T-helper 22 cell (primary cell): Measurements from ENCODE around the gene BCAS3.

Experiments used
- DNase-seq: peaks from one replicate; pipeline ENCODE4 v3.0.0-alpha.2; 2020; ENCODE audit warnings: low read depth

The BCAS3 gene

DNA sequence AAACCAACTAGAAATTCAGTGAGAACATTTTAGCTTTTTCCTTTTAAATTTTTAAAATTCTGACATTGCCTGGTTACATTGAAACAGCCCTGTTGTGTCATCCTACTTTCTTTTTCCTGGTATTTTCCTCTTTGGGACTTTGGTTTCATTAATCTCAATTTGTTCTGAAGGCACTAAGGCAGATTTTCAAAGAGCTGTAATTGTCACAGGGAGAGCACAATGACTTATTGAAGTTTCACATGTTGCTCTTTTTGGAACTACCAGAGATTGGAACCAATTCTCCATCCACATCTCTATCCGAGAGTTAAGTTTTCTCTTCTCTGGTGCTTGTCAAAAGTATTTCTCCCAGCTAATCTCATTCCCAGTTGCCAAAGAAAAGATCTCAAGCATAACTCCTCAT, 577.3 kb downstream of the BCAS3 start:
- DNase-seq, result no peak

- DNase-seq, result no peak
These were observed 578.0 kb downstream of the BCAS3 start for GRCh38 chr17:61255647-61256046.

GRCh38 chr17:61259360-61259759, 581.7 kb downstream of the BCAS3 start:
- no peak for DNase-seq

DNA sequence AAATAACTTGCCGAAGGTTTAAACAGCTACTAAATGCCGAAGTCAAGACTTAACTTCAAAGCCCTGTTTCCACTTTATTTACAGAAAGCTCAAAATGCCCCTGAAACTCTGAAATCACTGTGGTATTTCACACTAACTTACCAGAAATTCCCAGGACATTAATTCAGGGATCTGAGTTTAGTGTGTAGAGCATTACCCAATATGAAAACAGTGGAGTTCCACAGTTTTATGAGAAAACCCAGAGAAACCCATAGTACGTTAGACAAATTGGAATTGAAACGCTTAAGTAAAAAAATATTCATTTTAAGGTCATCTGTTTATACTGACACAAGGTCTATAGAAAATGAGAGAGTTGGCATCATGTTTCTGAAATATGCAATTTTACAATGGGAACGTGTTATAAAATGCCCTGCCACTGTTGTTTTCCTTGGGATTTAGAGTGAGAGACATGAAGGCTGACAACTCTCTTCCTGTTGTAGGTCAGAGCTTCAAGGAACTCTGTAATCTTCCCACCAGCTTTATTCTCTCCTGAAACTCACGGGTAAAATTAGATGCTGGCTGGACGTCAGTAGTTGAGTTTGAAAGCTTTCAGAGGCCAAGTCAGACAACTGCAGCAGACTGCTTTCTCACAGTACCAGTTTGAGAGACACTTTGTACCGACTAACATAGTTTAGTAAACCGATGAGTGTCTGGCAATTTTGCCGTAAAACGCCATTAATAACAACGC, 582.6 kb downstream of the BCAS3 start:
- no peak for DNase-seq

DNA sequence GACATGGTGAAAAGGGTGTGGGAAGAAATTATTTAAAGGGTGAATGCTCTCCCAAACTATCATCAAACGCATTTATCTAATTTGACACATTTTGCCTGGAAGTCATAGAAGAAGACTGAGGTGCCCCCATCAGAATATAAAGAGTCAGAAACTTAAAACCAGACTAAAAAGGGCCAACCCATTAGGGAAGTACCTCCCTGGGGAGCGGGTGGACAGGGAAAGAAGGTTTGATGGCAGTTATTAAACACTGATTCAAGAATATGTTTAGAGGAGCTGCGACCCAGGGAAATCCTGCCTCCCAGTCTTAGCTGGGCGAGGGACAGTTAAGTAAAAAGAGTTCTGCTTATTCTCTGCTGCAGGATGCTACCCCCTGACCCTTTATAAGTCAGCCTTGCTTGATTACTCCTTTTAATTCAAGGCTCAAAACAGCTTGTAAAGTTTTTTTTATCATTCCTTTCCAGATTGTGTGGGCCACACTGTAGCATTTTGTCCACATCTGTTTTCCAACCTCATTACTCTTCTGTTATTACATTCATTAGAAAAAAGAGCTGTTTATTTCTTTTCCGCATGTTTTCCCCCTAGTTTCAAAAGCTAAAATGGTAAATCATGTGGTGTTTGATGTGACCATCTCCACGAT, 583.5 kb downstream of the BCAS3 start:
- no peak for DNase-seq

DNA sequence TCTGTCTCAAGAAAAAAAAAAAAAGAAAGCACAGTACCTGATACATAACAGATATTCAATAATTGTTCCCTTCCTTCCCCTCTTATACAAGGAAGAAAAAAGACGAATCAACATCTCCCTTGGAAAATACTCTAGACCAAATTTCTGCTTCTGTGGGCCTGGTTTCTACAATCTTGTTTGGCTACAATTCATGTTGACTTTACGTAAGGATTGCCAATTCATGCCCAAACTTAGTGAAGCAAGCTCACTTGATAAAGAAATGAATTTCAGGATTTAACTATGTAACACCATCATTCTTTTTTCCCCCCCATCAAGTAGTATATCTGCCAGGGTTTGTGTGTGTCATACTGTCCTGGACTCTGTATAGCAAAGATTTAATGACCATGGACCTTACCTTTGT, 587.7 kb downstream of the BCAS3 start:
- DNase-seq, result no peak

GRCh38 chr17:61267847-61268246, 590.2 kb downstream of the BCAS3 start:
- DNase-seq, result no peak

DNA sequence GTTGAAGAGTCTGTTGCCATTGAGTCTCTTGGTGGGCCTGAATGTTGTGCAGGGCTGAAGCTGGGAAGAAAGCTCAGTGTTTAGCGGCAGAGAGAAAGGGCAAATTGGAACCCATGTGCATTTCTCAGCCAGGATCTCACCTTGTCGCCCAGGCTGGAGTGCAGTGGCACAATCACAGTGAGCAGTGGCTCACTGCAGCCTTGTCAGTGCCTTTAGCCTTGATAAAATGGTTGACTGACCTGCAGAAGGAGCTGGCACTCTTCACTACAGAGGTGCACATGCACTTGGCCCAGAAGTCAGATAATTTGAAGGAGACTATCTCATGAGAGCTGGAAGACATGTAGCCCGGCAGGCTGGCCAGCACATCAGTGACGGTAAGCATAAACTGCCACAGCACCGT, 597.7 kb downstream of the BCAS3 start:
- DNase-seq, result no peak

DNA sequence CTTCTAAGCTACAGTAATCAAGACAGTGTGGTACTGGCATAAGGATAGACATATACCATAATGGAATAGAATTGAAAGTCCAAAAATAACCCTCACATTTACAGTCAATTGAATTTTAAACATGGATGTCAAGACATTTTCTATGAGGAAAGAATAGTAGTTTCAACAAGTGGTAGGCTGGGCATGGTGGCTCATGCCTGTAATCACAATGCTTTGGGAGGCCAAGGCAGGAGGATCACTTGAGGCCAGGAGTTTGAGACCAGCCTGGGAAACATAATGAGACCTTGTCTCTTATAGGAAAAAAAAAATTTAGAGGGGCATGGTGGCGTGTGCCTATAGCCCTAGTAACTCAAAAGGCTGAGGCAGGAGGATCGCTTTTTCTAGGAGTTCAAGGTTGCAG, 599.2 kb downstream of the BCAS3 start:
- no peak for DNase-seq

DNA sequence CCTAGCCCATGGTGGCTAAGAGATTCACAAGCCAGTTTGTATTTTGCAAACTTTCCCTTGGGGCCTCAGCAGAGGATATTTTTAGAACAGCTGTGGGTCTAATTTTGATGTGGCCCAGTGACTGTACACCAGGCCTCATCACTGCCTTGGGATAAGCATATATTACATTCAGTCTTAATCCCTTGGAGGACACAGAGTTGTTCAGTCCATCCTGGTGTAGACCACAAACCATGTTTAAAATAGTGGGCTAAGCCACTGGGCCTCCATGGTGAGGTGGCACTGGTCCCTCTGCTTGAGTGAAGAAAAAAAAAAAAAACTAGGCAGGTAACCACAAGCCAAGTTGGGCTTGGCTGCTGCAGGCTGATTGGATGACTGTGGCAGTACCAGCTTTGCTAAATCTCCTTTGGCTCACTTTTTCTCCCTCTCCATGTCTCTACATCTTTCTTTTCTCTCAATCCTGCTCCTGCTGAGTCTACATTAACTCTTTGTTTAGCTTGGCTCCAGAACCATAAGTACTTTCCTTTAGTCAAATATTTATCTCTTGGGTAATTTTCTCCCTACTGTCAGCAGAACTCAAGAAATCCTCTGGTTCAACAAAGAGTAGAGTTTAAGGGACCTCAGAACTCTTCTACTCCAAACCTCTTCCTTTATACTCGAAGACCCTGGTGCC, 602.0 kb downstream of the BCAS3 start:
- DNase-seq, result no peak

- DNase-seq, result no peak
These were observed 602.7 kb downstream of the BCAS3 start for GRCh38 chr17:61280338-61280737.

DNA sequence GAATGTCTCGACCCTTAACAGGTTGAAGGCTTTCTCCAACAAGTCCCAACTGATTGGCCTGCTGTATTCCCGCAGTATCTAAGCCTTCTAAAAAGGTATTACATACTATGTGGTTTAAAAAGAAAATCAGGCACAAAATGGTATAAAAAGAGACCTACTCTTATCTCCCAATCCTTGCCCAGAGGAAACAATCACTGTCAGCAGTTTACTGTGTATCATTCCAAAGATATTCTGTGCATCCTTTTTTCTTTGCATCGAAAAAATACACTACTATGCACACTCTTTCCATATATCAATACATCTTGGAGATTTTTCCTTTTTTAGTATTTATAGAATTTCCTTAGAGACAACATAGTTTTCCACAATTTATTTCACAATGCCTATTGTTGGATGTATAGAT, 603.2 kb downstream of the BCAS3 start:
- DNase-seq, result no peak

DNA sequence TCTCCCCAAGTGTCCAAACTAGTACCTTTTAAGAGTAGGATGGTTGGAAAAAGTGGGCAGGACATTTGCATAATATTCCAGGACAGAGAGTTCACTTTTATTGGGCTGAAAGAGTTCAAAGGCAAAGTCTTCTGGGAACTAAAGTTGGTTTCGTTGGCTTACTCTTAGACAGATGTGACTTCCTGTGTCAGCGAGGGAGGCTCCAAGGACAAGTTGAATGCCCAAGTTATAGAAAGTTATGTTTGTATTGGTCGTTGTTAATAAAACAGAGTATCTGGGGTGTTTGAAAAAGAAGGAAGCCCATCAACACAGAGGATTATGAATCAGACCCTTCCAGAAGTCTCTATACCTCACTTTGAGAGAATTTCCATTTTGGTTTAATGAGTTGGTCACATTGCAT, 604.7 kb downstream of the BCAS3 start:
- DNase-seq, result no peak

DNA sequence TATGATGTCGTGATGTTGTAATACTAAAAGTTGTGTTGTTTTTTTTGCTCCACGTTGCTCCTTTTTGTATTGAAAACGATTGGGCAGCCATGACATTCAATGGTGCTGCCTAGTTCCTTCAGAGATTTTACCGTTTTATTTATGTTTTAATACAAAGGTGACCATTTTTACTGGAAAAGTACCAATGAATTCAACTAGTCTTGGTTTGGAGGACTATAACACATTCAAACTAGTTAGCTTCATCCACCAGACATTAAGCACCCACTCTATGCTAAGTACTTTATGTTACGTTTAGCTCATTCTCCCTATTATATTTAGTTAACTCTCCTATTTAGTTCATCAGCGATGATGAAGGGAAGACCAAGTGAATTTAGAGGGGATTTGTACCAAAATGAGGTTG, 605.4 kb downstream of the BCAS3 start:
- DNase-seq, result no peak

GRCh38 chr17:61284174-61284573, 606.5 kb downstream of the BCAS3 start:
- no peak for DNase-seq

DNA sequence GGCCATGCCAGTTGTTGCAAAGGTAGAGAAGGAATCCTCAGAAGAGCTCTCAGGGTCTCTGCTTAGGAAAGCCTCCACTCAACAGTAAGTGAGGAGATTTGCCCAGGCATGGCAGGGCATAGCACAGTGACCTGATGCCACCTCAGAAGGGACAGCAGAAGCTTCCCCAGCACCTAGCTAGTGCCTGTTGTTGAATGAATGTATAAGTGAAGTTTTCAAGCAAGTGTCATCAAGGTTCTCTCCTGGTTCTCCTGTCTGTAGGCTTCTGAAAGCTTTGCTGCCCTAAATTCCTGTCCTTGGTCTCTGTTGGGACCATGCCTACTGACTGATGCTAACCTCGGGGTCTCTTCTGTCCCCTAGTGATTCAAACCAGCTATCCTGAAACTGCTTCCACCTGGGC, 607.1 kb downstream of the BCAS3 start:
- no peak for DNase-seq

GRCh38 chr17:61285526-61286320, 608.1 kb downstream of the BCAS3 start:
- DNase-seq, result no peak

- no peak for DNase-seq
These were observed 608.8 kb downstream of the BCAS3 start for GRCh38 chr17:61286449-61286848.

- DNase-seq, result no peak
These were observed 612.0 kb downstream of the BCAS3 start for GRCh38 chr17:61289408-61290385.

DNA sequence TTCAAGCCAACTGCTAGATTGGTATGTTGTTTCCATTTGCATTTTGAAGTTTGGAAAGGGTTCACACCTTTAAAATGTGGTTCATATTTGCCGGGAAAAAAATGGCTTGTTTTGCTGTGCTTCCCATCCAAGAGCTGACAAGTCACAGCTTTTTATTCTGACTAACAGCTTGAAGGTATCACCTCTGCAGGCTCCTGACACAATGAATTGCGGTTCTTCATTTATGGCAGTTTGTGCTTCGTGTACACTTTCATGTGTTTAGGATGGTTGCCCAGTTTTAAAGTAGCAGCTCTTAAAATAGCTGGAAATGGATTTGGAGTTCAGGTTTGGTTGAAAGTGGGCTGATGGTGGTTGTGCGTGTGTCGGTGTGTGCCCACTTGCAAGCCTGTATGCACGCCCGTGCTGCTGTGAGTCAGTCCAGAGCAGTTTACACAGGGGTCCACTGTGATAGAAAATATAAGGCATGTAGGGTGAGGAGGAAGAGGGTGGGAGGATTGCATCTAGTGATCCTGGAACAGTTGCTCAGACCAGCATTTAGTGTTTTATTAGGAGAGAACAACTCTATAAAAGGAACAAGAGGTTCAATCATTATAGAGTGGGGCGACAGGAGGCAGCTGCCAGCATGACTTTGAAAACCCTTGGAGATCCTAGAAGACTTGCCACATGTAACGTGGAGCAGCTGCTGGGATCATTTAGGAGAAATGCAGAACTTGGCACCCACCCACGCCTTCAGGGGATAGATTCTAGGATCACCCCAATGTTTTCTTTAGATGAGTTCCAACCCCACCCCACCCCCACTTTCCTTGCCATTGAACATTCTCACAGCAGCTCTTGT, 614.0 kb downstream of the BCAS3 start:
- no peak for DNase-seq

GRCh38 chr17:61294286-61294685, 616.6 kb downstream of the BCAS3 start:
- no peak for DNase-seq
